ENCODE results near the gene NAGLU.

The NAGLU gene

DNA sequence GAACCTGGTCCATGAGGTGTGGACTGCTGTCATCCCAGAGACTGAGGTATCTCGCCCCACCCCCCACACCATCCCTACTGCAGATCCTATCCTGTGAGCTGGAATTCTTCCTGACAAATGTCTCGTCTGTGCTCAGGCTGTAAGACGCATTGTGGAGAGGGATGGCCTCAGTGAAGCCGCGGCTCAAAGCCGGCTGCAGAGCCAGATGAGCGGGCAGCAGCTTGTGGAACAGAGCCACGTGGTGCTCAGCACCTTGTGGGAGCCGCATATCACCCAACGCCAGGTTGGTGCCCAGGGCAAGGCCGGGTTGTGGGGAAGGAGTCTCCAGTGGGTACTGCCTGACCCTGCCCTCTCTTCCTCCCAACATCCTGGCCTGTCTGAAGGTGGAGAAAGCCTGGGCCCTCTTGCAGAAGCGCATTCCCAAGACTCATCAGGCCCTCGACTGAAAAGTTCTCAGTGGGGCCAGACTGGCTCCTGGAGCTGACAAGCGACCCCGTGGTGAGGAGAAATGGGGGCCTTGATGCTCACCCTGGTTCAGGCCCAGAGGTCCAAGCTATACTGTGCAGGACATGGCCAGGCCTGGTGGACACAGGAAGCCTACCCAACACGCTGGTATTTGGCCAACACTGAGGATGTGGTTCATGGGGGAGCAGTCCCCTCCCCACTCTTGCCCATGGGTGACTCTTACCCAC, 29.6 kb downstream of the NAGLU start:
- DNase-seq = no peak

DNA sequence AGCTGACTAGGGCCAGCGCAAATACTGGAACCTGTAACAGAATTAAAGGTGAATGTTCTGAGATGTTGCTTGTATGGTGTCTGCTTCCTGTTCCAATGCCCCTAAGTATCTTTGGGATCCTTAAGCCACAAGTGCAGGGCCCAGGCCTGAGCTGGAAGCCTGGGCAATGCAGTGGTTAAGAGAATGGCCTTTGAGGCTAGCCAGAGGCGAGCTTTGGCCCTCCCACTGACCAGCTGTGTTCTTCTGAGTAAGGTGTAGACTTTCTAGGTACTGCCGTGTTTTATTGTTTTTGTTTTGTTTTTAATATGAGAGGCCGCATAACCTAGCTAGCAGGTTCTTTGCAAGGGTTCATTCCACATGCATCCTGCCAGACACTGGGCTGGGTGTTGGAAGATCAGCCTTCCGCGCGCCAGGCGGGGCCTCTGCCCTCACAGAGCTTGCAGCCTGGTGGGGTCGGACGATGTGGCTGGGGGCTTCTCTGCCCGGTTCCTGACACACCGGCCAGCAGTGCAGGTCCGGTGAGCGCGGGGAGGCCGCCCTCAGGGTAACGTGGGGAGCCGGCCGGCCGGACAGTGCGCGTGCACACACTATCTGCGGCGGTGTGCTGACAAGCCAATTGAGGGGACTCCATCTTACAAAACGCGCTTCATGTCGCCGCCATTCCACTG, 30.3 kb downstream of the NAGLU start:
- no peak for DNase-seq

- DNase-seq = peak; percentile 77 to 94
Observed at GRCh38 chr17:42566883-42567573, 31.0 kb downstream of the NAGLU start, which contains the start of gene MLX. TSS of gene MLX (plus strand) at chr17:42567100. CDS start at chr17:42567125, 25 bp downstream.

GRCh38 chr17:42568341-42569111, 32.5 kb downstream of the NAGLU start:
- DNase-seq = no peak

DNA sequence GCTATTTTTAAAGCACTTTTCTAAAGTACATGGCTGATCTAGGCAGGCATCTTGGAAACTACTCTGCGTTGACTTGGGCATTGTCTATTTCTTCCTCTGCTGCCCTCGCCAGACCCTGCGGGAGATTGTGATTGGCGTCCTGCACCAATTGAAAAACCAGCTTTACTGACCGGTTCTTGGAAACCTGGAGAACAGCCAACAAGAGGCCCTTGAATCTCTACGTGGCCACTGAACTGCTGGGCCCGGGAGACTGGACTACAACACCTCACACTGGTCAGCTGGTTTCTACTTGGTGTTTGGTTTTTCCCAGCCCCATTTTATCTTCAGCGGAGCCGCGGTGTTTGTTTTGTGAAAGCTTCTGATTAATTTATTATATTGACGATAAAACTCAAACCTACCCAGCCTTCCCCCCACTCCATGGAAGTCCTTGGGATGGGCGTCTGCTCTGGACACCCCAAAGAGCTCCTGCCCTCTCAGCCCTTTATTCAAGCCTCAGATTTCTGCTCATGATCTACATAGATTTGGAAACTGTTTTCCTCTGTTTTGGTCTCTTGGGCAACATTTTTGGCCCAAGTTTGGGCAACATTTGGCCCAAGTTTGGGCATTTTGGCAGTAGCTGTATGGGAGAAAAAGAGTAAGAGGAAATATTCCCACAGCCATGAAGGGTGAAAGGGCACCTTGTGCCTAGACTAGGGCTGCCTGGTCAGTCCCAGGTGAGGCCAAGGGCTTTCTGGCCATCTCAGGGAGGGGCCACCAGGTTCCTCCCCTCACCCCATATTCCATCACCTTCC, 35.6 kb downstream of the NAGLU start:
- no peak for DNase-seq

DNA sequence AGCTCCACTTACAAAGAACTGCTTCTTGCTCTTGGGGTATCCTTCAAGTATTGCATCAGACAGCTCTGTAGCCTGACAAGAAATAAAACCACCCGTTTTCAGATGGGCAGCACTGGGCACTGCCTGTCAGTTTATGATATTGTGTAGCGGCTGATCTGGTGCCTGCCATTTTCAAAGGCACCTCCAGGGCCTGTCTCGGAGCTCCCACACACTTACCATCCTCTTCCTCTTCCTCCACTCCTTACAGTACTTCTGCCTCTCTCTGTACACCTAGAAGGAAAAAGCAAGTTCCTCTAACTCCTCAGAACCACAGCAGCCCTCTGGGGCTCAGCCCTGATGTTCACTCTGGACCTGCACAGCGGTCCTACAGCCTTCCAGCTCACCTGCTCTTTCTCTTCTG, 37.1 kb downstream of the NAGLU start:
- no peak for DNase-seq

DNA sequence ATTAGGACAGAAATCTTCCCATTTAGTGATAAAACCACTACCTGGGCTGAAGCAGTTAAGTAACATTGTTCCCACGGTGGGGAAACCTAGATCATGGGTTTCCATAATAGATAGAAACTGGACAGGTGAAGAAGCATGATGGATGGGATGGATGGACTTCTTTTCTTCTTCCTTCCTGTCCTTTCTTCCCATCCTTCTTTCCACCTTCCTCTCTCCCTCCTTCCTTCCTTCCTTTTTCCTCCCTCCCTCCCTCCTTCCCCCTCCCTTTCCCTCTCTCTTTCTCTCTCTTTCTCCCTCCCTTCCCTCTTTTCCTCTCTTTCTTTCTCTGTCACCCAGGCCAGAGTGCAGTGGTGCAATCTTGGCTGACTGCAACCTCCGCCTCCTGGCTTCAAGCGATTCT, 38.4 kb downstream of the NAGLU start:
- no peak for DNase-seq

- no peak for DNase-seq
Observed at GRCh38 chr17:42577140-42577531, 41.1 kb downstream of the NAGLU start.

- peak; percentile 81 to 91 for DNase-seq
Observed at GRCh38 chr17:42577532-42578281, 41.7 kb downstream of the NAGLU start, which contains the start of gene PSMC3IP. TSS of gene PSMC3IP (minus strand) at chr17:42577729. CDS start at chr17:42577686, 43 bp downstream.

DNA sequence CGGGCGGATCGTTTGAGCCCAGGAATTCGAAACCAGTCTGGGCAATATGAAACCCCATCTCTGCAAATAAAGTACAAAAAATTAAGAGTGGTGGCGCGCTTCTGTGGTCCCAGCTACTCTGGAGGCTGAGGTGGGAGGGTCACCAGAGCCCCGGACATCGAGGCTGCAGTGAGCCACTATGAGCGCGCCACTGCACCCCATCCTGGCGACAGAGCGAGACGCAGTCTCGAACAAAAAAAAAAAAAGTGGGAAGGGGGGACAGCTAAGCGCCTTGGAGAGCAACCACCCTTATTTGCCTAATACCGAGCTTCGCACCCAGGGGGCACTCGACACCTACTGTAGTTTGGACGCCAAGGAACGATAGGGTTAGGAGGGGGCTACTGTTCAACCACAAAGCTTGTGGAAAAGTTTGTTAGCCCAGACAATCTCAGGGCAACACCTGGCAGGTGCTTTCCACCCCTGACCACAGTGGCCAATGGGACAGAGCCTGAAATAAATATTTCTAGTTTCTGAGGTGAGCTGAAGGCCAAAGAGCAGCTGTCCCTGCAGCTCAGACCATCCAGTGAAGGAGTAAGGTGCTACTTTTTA, 42.3 kb downstream of the NAGLU start:
- peak; percentile 62 to 71 for DNase-seq

DNA sequence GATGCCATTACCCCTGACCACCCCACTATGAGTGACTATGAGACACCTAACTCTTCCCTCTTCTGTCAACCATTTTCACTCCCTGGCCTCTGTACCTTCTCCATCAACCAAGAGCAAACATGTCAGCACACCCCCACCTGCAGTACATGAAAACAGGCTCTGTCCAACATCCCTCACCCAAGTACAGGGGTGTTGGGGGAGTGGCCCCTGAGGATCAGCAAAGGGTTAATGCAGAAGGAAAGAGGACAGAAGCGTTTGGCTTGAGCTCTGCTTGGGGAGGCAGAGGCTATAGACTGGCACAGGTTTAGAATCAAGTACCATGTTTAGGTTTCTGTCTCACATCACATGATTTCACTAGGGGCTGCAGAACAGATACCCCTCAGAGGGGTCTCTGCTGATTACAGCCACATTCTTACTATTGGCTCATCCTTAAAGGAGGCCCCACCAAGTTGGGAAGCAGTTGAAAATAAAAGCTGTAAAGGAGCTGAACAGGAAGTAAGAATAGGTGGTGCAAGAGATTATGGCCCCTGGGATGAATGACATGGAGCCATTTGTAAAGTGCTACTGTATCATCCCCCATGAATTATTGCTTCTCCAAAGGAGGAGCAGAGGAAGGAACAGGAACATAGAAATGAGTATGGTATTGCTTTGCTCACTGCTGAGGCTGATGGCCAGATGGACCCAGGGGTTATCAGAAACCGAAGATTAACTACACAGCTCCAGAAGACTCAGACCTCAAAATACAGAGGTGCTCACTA, 43.9 kb downstream of the NAGLU start:
- DNase-seq = no peak

DNA sequence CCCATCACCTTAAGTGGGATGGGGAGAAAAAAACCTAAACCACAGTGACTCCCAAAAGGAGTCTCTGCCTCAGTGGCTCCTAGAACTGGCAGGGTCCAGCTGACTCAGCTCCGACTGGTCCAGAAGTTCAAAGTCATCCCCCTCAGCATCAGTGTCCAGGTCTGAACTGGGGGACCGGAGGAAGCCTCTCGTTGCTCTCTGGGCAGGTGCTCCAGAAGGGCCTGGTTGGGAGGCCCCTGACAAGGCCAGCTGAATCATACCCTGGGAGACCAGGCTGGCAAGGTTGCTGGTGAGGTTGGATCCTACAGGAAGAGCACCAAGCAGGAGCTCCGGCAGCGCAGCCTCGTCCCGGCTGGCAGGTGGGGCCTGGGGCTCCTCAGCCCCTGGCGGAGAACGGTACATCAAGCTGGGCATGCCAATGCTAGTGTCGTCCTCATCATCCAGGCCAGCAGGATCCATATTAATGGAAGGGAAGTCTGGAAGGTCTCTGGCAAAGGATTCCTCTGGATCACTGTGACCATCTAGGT, 45.8 kb downstream of the NAGLU start:
- DNase-seq = no peak

GRCh38 chr17:42584880-42585279, 48.8 kb downstream of the NAGLU start:
- DNase-seq = no peak

GRCh38 chr17:42585353-42585752, 49.3 kb downstream of the NAGLU start:
- no peak for DNase-seq

GRCh38 chr17:42586514-42587230, 50.6 kb downstream of the NAGLU start:
- no peak for DNase-seq

GRCh38 chr17:42590886-42591285, 54.8 kb downstream of the NAGLU start:
- no peak for DNase-seq

- no peak for DNase-seq
Observed at GRCh38 chr17:42591411-42591810, 55.4 kb downstream of the NAGLU start.

All from SHP77 (cell line).